HTR-8/SVneo (cell line): ENCODE data around the gene CCL25.
A peak's percentile ranks its signal among the peaks of the same experiment; 100 is the strongest.
"Not testable (repeated sequence)": the region's sequence is repeated elsewhere in the genome, so short reads cannot be mapped to it uniquely, and the experiment has no call there.

Source experiments
- DNase-seq: peaks from one replicate; pipeline ENCODE4 v3.0.0; 2011; ENCODE audit warnings: low spot score, mixed read lengths; ENCODE audit not compliant: insufficient read length
- FAIRE-seq: peaks from 2 replicates; lab custom pipeline; 2011; peaks lifted over from hg19 to GRCh38; lab: Jason Lieb, UNC

CCL25 gene, protein sequence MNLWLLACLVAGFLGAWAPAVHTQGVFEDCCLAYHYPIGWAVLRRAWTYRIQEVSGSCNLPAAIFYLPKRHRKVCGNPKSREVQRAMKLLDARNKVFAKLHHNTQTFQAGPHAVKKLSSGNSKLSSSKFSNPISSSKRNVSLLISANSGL

DNA sequence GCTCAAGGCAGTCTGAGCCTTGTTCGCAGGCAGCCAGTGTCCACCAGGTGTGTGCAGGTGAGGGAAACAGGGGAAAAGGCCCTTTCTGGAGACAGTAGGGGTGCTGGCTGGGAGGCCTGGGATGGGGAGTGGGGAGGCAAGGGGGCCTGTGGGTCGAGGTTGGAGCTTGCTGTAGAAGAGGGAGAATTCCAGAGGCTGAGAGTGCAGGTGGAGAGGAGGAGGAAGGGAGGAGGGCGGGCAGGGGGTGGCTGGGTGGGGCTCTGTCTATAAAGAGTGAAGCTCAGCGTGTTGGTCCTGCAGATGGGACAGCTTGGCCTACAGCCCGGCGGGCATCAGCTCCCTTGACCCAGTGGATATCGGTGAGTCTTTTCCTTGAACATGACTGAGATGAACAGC, at the start of gene CCL25:
Gene CCL25 (plus strand): TSS at position 297 of the 396 bp plus-strand sequence. CDS start 290 bp downstream, outside the sequence.
- FAIRE-seq (no peak), DNase-seq (no peak)

DNA sequence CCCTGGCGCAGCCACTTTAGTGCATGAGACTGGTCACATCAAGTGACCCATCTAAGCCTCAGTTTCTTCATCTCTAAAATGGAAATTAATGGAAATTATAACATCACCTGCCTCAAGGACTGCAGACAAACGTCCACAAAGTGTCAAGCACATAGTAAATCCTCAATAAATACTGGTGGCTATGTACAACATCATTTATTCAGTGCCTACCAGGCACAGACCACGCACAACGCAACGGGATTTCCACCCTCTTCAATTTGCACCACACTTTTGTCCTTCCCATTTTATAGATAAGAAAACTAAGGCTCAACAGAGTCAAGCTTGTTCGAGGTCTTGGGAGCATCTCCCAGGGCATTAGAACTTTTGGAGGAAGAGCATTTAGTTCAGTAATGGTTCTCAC, 48.6 kb upstream of the CCL25 start:
- no peak for FAIRE-seq

DNA sequence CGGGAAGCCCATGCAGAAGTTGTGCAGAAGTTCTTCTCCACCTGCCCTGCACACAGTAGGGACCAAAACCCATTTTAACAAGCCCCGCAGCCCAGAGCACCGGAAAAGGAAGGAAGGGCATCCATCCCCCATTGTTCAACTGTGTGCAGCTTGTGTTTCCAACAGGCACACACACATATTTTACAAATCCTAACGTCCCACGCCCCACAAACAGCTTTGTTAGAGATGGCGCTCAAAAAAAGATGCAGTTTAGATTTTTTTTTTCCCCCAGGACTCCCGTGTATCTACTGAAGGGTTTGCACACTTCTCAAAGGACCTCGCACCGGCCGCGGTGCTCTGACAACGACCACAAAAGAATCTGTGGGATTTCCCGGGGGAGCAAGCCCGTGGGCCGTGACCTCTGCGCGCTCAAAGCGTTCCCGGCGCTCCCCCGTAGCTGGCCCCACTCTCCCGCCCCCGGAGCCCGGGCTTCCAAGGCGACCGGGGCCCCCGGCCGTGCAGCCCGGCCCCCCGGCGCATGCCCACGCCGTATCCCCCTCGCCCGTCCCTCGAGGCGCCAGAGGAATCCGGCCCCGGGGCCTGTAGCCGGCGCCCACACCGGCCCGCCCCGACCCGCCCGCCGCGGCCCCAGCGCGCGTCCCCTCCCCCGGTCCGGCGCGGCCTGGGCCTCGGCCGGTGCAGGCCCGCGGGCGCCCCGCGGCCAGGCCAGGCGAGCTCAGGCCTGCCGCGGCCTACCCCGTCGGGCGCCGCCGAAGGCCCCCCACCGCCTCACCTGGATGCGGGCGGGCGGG, 47.6 kb upstream of the CCL25 start:
- FAIRE-seq (no peak), DNase-seq (no peak)

More for the DNA sequence above, 48.6 kb upstream of the CCL25 start:
- DNase-seq = no peak

DNA sequence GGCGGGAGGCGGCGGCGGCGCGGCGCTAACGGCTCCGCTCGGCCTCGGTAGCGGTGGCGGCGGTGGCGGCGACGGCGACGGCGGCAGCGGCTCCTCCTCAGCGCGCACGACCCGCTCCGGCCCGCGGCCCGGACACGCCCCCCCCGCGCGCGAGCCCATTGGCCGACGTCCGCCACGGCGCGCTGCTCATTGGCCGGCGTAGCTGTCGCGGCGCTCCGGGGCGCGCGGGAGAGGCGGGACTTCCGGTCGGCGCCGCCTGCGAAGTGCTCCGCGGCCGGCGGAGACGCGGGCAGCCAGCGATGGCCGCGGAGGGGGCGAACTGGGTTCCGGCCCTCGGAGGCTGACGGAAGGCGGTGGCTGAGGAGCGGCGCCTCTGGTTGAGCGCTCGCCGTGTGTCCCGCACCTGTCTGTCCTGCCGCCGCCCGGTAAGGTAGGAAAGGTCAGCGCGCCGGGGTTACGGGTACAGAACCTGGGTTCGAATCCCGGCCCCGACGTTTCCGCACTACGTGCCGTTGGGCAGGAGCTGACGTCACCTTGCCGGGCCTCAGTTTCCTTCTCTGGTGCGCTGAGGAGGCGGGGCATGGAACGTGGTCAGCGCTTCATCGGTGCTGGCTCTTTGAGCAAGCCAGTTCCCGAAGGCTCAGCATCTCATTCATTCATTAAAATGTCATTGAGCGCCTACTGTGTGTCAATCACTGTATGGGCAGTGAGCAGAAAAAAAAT, 46.9 kb upstream of the CCL25 start, which contains the start of gene ELAVL1:
Gene ELAVL1 (minus strand): TSS at position 108 of the 723 bp plus-strand sequence. CDS start 13,826 bp downstream, outside the sequence.
- DNase-seq (peak; percentile 92), FAIRE-seq (peak; percentile 95)

DNA sequence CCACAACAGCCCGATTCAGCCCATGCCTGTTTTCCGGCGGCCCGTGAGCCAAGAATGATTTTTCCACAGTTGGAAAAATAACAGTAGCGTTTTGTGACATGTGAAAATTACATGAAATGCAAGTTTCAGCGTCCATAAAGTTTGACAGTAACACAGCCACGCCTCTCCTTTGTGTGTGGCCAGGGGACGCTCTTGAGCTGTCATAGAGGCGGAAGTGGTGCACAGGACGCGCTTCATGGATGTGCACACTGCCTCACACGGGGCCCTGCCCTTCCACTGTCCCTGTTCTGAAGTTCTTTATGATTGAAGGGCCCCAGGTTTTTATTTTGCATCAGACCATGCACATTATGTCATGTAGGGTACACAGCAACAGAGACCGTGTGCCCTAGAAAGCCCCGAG, 34.8 kb upstream of the CCL25 start:
- FAIRE-seq (no peak), DNase-seq (no peak)

DNA sequence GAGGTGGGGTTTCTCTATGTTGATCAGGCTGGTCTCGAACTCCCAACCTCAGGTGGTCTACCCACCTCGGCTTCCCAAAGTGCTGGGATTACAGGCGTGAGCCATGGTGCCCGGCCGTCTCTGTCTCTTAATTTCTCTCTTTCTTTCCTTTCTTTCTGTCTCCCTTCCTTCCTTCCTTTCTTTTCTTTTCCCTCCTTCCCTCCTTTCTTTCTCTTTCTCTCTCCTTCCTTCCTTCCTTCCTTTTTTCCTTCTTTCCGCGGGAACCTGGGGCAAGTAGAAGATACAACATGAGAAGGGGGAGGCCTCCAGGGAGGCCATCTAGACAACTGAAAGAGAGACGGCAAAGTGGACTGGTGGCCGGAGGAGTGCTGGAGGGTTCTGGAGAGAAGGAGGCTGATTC, 31.9 kb upstream of the CCL25 start:
- no peak for DNase-seq
- FAIRE-seq = no peak

DNA sequence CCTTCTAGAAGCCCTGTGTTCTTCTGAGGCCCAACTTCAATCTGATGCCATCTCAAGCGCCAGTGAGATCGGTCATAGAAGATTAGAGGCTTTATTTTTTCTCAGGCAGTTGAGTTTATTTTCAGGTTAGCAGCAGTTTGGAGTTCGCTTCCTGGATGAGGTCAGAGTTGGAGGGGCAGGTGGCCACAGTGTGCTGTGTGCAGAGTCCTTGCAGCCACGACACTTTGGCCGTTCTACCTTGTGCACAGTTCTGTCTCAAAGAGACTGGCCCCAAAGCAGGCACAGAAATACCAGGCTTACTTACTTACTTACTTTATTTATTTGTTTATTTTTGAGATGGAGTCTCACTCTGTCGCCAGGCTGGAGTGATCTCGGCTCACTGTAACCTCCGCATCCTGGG, 31.2 kb upstream of the CCL25 start:
- DNase-seq (no peak), FAIRE-seq (no peak)

DNA sequence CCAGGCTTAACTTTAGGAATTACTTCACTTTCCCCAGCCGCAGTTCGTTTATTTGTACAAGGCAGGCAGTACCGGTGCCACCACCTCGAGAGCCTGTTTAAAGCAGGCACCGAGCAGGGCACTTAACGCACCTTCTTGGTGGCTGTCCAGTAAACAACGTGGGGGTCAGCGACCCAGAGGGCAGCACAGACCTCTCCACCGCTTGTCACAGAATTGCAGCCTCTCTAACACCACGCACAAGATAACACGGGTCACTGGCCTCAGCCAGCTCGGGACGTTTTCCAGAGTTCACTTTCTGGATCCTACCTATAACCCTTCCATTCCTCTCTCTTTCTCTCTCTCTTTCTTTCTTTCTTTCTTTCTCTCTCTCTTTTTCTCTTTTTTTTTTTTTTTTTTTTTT, 30.3 kb upstream of the CCL25 start:
- FAIRE-seq (no peak), DNase-seq (no peak)

DNA sequence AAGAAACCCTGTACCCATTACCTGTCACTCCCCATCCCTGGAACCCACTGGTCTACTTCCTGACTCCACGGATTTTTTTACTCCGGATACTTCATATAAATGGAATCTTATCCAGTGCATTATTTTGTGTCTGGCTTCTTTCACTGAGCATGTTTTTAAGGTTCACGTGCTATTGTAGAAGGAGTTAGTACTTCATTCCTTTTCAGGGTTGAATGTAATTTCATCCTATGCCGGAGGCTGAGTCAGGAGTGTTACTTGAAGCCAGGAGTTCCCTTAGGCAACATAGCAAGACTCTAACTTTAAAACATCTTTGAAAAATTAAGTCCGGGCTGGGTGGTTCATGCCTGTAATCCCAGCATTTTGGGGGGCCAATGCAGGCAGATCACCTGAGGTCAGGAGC, 29.2 kb upstream of the CCL25 start:
- DNase-seq (no peak), FAIRE-seq (no peak)

DNA sequence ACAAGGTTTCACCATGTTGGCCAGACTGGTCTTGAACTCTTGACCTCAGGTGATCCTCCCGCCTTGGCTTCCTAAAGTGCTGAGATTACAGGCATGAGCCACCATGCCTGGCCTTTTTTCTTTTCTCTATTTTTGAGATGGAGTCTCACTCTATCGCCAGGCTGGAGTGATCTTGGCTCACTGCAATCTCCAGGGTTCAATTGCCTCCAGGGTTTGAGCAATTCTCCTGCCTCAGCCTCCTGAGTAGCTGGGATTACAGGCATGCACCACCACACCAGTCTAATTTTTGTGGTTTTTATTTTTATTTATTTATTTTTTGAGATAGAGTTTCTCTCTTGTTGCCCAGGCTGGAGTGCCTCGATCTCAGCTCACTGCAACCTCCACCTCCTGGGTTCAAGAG, 28.3 kb upstream of the CCL25 start:
- not testable (repeated sequence) for FAIRE-seq, DNase-seq

DNA sequence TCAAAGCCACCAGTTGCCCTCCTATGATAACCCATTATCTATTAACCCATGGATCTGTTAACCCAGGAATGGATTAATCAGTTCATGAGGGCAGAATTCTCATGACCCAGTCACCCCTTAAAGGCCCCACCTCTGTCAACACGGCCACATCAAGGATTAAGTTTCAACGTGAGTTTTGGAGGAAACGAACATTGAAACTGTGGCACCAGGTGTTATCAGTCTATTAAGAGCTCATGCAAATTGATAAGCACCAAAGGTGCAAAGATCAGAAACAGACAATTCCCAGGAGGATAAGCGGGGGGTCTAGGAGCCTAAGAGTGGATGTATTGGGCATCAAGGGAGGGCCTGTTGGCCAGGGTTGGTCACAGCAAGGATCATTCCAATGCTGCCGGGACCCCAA, 27.2 kb upstream of the CCL25 start:
- FAIRE-seq (no peak), DNase-seq (no peak)

DNA sequence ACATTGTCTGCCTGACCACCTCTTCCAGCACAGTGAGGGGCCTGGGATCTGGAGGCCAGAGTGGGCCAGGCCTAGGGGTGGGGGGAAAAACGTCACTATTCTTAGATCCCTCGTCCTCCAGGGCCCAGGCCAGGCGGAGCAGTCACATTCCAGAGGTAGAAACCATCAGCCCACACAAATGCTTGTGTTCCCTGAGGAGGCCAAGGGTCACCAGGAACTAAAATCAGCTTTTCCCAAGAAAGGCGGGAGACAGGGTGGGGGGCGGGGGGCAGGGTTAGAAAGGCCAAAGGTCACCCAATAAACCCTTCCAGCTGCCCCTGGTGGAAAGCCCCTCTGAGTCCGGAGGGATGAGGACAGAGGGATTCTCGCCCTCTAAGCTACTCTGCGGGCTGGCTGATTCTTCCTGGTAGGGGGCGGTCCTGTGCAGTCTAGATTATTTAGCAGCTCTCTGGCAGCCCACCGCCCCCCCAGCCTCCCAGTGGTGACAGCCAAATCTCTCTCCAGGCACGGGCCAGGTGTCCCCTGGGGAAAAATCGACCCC, 23.5 kb upstream of the CCL25 start:
- DNase-seq (no peak), FAIRE-seq (no peak)

DNA sequence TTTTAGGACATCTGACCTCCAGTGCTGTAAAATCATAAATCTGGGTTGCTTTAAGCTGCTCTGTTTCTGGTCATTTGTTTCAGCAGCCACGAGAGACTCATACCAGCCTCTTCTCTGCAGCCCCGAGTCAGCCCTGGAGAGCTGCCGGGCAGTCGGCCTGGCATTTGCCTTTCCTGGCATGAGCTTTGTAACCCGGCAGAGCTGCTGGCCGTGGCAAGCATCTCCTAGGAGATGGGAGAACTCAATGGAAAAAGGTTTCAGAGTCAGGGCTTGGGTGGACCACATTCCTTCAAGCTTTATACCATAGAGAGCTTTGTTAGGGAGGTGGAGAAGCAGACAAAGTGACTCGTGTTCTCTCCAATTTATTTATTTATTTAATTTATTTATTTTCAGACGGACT, 21.6 kb upstream of the CCL25 start:
- DNase-seq = no peak
- no peak for FAIRE-seq

DNA sequence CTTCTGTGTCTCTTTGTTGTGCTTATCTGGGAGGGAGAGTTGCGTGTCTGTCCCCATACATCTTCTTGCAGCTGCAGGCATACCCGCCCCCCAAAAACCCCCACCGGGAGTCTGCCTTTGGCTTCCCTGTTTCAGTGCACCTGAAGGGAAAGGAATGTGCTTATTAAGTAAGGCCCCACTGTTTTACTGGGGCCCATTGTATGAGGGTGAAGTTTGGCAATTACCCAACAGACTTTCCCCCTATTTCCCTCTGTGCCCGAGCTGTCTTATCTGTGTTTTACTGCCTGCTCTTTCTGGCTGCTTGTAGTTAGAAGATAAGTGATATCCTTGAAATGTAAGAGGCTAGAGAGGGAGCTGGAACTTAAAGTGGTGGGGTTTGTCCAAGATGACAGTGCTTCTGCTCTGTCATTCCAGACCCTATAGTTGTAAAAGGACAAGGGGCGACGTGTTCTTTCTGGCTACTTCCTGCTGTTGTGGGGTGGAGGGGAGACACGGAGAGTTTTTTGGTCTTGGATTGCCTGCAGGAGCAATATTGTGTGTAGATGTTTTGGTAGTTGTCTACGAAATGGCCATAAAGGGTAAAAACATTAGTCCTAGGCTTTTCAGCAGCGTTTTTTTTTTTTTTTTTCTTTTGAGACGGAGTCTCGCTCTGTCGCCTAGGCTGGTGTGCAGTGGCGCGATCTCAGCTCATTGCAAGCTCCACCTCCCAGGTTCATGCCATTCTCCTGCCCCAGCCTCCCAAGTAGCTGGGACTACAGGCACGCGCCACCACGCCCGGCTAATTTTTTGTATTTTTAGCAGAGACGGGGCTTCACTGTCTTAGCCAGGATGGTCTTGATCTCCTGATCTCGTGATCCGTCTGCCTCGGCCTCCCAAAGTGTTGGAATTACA, 19.0 kb upstream of the CCL25 start:
- not testable (repeated sequence) for DNase-seq, FAIRE-seq

DNA sequence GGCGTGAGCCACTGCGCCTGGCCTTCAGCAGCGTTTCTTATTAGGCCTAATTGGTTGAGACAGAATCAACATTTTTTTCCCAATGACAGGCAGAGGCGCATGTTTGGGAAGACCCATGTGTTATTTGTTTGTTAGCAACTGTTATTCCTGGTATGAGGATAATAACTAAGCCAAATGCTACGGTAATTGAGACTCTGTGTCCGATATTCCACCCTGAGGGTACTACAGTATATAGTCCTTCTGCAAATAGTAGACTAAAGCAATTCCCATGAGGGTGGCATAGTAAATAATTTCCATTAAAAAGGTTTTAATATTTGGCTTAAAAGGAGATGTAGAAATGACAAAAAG, 18.4 kb upstream of the CCL25 start:
- no peak for DNase-seq
- FAIRE-seq = no peak

DNA sequence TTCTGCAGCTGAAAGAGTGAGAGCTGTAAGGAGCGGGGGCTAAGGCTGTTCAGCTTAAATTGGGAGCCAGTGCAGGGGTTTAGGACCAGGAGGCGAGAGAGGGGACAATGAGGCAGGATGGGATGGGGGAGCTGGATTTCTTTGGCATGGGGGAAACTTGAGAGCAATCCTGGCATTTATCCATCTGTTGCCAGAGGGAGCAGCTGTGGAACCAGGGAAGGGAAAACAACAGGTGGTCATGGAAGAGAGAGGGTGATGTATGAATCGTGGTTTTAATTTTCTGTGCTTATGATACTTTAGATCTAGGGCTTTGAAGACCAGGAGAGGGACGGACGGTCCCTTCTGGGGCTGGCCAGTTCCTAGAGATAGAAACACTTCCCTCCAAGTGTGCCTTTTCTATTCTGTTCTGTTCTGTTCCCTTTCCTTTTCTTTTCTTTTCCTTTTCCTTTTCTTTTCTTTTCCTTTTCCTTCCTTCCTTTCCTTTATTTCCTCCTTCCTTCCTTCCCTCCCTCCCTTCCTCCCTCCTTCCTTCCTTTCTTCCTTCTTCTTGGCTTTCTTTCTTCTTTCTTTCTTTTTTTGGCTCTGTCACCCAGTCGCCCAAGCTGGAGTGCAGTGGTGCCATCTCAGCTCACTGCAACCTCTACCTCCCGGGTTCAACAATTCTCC, 16.0 kb upstream of the CCL25 start:
- no peak for DNase-seq
- no peak for FAIRE-seq

DNA sequence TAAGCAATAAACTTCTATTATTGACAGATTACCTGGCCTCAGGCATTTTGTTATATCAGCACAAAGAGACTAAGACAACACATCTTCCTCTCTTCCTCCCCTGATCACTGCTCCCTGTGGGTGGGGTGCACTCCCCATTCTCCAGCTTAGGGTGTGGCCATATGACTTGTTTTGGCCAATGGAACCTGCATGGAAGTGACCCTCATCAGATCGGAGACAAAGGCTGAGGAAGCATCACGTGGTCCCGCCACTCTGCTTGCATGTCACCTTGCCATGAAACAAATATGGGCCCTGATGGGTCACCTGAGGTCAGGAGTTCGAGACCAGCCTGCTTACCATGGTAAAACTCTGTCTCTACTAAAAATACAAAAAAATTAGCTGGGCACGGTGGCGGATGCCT, 13.7 kb upstream of the CCL25 start:
- no peak for FAIRE-seq
- no peak for DNase-seq

DNA sequence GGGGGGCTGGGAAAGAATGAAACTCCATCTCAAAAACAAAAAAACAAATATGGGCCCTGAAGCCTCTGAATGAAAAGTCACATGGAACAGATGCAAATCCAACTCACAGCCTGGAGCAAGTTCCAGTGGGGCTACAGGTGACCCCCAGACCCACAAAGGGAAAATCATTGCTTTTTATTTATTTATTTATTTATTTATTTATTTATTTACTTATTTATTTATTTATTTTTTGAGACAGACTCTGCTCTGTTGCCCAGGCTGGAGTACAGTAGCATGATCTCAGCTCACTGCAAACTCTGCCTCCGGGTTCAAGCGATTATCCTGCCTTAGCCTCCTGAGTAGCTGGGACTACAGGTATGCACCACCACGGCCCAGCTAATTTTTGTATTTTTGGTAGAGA, 13.3 kb upstream of the CCL25 start:
- FAIRE-seq = no peak
- no peak for DNase-seq

DNA sequence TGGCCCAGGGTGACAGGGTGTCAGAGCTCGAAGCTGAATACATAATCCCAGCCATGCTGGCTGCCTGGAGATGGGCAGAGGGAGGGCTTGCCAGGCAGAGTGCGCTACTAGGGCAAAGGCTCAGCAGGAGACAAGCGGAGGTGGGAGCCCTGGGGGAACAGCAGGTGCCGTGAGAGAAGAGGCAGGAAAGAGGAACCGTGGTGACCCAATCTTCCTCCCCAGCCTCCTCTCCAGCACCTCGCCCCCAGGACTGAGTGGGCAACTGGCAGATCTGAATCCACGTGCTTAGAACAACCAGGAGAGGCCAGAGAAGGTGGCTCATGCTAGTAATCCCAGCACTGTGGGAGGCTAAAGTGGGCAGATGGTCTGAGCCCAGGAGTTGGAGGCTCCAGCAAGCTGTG, 11.0 kb upstream of the CCL25 start:
- FAIRE-seq (no peak), DNase-seq (no peak)

DNA sequence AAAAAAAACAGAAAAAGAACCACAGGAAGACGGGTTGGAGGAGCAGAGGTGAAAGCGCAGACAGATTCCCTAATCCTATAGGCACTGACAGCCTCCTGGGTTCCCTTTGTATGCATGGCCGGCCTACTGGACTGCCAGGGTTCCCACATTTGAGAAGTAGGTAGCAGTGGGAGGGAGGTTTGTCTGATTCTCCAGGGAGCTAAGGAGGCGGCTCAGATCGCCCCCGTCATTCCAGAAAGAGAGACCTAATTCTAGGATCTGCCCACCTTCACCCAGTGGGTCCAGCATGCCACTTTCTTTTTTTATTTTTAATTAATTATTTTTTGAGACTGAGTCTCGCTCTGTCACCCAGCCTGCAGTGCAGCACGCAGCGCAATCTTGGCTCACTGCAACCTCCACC, 9.7 kb upstream of the CCL25 start:
- FAIRE-seq (no peak), DNase-seq (no peak)
